Measurements from ENCODE around the gene NKX2-2. TPM values are rescaled to one million over a fixed set of nuclear protein-coding genes. Genes with fewer than 3 reads are reported as not detected.
A peak's percentile ranks its signal among the peaks of the same experiment; 100 is the strongest.
"Not testable (repeated sequence)": the region's sequence is repeated elsewhere in the genome, so short reads cannot be mapped to it uniquely, and the experiment has no call there.

Gene NKX2-2
- total and polyA plus RNA-seq, 2 of the 4 experiments (the other 2 are of a cell fraction): not detected

GRCh38 chr20:21490105-21490504, 23.8 kb downstream of the NKX2-2 start:
- no TSS peak for BruUV-seq (replicated peaks)
- Histone ChIP-seq H3K23ac (ENCODE audit: low read depth, low read length) (no peak overlapping the region), H3K36me3 (ENCODE audit: control insufficient read depth, insufficient read depth, low read length) (no peaks in the 10 kb centered on the region), H2AK9ac (replicated peaks; ENCODE audit: low read depth, low read length, poor library complexity) (no peak overlapping the region), H4K5ac (ENCODE audit: low read depth, low read length) (no peak overlapping the region), H3K4me3 (ENCODE audit: insufficient read depth, low read depth, low read length) (no peak overlapping the region), H2AK5ac (ENCODE audit: low read depth, low read length) (no peak overlapping the region), H3K9me1 (ENCODE audit: insufficient read depth, low read length) (no peaks in the 10 kb centered on the region), H3K56ac (ENCODE audit: extremely low read depth, insufficient read depth, low read length) (no peak overlapping the region), H2BK5ac (ENCODE audit: low read depth, low read length, poor library complexity, severe bottlenecking) (no peak overlapping the region), H3K4me2 (ENCODE audit: low read depth, low read length) (no peak overlapping the region), H3K4ac (ENCODE audit: low read depth, low read length) (no peak overlapping the region), H3K27me3 (ENCODE audit: control insufficient read depth, insufficient read depth, low read length) (peaks cover 12% of the 10 kb centered on the region; the same call in 1 of the 2 replicates), H2BK15ac (ENCODE audit: low read depth, low read length) (no peak overlapping the region), H2BK120ac (ENCODE audit: low read depth, low read length) (no peak overlapping the region), H3K18ac (ENCODE audit: low read depth, low read length) (no peak overlapping the region), H4K91ac (ENCODE audit: insufficient read depth, low read depth, low read length) (no peak overlapping the region), H3K9me3 (ENCODE audit: control insufficient read depth, insufficient read depth, low read length) (no peaks in the 10 kb centered on the region), H2BK20ac (ENCODE audit: low read depth, low read length) (no peak overlapping the region), H3K14ac (replicated peaks; ENCODE audit: low read depth, low read length) (no peak overlapping the region), H2AFZ (replicated peaks; ENCODE audit: low read length, poor library complexity) (no peak overlapping the region), H3K79me1 (ENCODE audit: low read depth in 1 of 2, low read length in 2 of 2) (no peaks in the 10 kb centered on the region), H3K4me1 (ENCODE audit: control insufficient read depth, insufficient read depth, low read length) (no peaks in the 10 kb centered on the region), H3K9ac (ENCODE audit: low read depth, low read length) (no peak overlapping the region), H4K8ac (ENCODE audit: low read depth in 2 of 2, low read length in 2 of 2) (no peak overlapping the region), H3K27ac (ENCODE audit: insufficient read depth, low read length) (no peak overlapping the region), H4K20me1 (ENCODE audit: insufficient read depth, low read length) (no peaks in the 10 kb centered on the region)
- intact Hi-C loops (cut with micrococcal nuclease) (loop anchor here (1.0 kb wide), 1 partner anchor 254 kb away; no protein-coding TSS in a partner anchor), dilution Hi-C loops (cut with HindIII; ENCODE audit: low sequenced_read_pairs, unreplicated experiment) (no loop called here), in situ Hi-C loops (cut with MboI; ENCODE audit: low sequenced_read_pairs) (no loop called here)
- ChIA-PET CTCF (interaction anchor here (1.0 to 1.1 kb wide), 2 partner anchors 16 to 254 kb away, joined by 3 to 4 read pairs; no protein-coding TSS in a partner anchor), POLR2A (ENCODE audit: unreplicated experiment) (no interaction called here)
- peak; percentile 66 for TF ChIP-seq SMC3 (IDR thresholded peaks at IDR 0.05; ENCODE audit: low read depth, low read length)
- TF ChIP-seq MAFK (IDR thresholded peaks at IDR 0.05; ENCODE audit: low read depth, low read length): no peak
- TF ChIP-seq FOS (IDR thresholded peaks at IDR 0.05; ENCODE audit: low read depth, low read length): no peak
- TF ChIP-seq NFE2L2 (IDR thresholded peaks at IDR 0.05; ENCODE audit: low read depth, low read length): no peak
- peak; percentile 50 for TF ChIP-seq CTCF (conservative IDR thresholded peaks at IDR 0.05; ENCODE audit: low read depth, low read length)
- peak; percentile 40; the same call in 1 of the 2 replicates for TF ChIP-seq RAD21 (IDR thresholded peaks at IDR 0.05; ENCODE audit: low read length)
- ATAC-seq (ENCODE audit: low read depth) (no peak; the same call in 1 of the 2 replicates), DNase-seq (peak; percentile 23)
- no CpG with 5 or more reads among the region's 2 CpGs for WGBS, 2 experiments (ENCODE audit: extremely low coverage in 2 of 2, insufficient read length in 1 of 2)

- H3K56ac ChIP-seq (ENCODE audit: extremely low read depth, insufficient read depth, low read length); H2BK5ac ChIP-seq (ENCODE audit: low read depth, low read length, poor library complexity, severe bottlenecking); dilution Hi-C loops (cut with HindIII; ENCODE audit: low sequenced_read_pairs, unreplicated experiment); ATAC-seq (ENCODE audit: low read depth); H4K5ac ChIP-seq (ENCODE audit: low read depth, low read length); H2AFZ ChIP-seq (replicated peaks; ENCODE audit: low read length, poor library complexity); H3K14ac ChIP-seq (replicated peaks; ENCODE audit: low read depth, low read length); H4K91ac ChIP-seq (ENCODE audit: insufficient read depth, low read depth, low read length); DNase-seq; H3K9me1 ChIP-seq (ENCODE audit: insufficient read depth, low read length); H3K18ac ChIP-seq (ENCODE audit: low read depth, low read length); H3K4me2 ChIP-seq (ENCODE audit: low read depth, low read length); H3K79me1 ChIP-seq (ENCODE audit: low read depth in 1 of 2, low read length in 2 of 2); H3K9me3 ChIP-seq (ENCODE audit: control insufficient read depth, insufficient read depth, low read length); H3K4ac ChIP-seq (ENCODE audit: low read depth, low read length); H3K4me1 ChIP-seq (ENCODE audit: control insufficient read depth, insufficient read depth, low read length); POLR2A ChIA-PET (ENCODE audit: unreplicated experiment); in situ Hi-C loops (cut with MboI; ENCODE audit: low sequenced_read_pairs); BruUV-seq (replicated peaks); H3K4me3 ChIP-seq (ENCODE audit: insufficient read depth, low read depth, low read length); H3K23ac ChIP-seq (ENCODE audit: low read depth, low read length); intact Hi-C loops (cut with micrococcal nuclease); H2AK5ac ChIP-seq (ENCODE audit: low read depth, low read length); CTCF ChIA-PET; H2BK15ac ChIP-seq (ENCODE audit: low read depth, low read length); H3K27me3 ChIP-seq (ENCODE audit: control insufficient read depth, insufficient read depth, low read length); H3K9ac ChIP-seq (ENCODE audit: low read depth, low read length); H2BK120ac ChIP-seq (ENCODE audit: low read depth, low read length); H3K27ac ChIP-seq (ENCODE audit: insufficient read depth, low read length); H2AK9ac ChIP-seq (replicated peaks; ENCODE audit: low read depth, low read length, poor library complexity); H3K36me3 ChIP-seq (ENCODE audit: control insufficient read depth, insufficient read depth, low read length); H2BK20ac ChIP-seq (ENCODE audit: low read depth, low read length); H4K8ac ChIP-seq (ENCODE audit: low read depth in 2 of 2, low read length in 2 of 2); H4K20me1 ChIP-seq (ENCODE audit: insufficient read depth, low read length): not testable (repeated sequence)
- WGBS, 2 experiments (ENCODE audit: extremely low coverage in 2 of 2, insufficient read length in 1 of 2): no CpG with 5 or more reads among the region's 2 CpGs
These were observed 33.7 kb downstream of the NKX2-2 start for GRCh38 chr20:21480144-21480543.
